ENCODE results near the gene STARD10. TPM values are rescaled to one million over a fixed set of nuclear protein-coding genes. Genes with fewer than 3 reads are reported as not detected.

The STARD10 gene
- total and polyA plus RNA-seq, 9 of the 15 experiments (the other 6 are each of a cell fraction or from before 2014, with no cell fraction given), result 0.15 to 52.9 (median 32.3) TPM

GRCh38 chr11:72821920-72822799 lies 28.3 kb upstream of the STARD10 start (continued):
- TF ChIP-seq NR3C1 (CRISPR knock-in tag; IDR thresholded peaks at IDR 0.05) (no peak), FOXP1 (CRISPR knock-in tag; IDR thresholded peaks at IDR 0.05) (no peak; the same call in 1 of the 2 replicates), MBD2 (IDR thresholded peaks at IDR 0.05; ENCODE audit: borderline replicate concordance, low read depth) (no peak), ZNF57 (CRISPR knock-in tag; IDR thresholded peaks at IDR 0.05) (0 out of 2 replicates have a peak, but pooled peaks have one; percentile 22), PTTG1 (tag; IDR thresholded peaks at IDR 0.05; ENCODE audit: low read depth) (no peak), ZBTB40 (IDR thresholded peaks at IDR 0.05) (no peak), ZBTB40 (CRISPR knock-in tag; IDR thresholded peaks at IDR 0.05) (no peak), TCF3 (CRISPR knock-in tag; IDR thresholded peaks at IDR 0.05) (peak; percentile 5; the same call in 1 of the 2 replicates), ESRRB (CRISPR knock-in tag; IDR thresholded peaks at IDR 0.05; ENCODE audit: borderline replicate concordance) (no peak), ZKSCAN8 (CRISPR knock-in tag; IDR thresholded peaks at IDR 0.05) (no peak), SP2 (IDR thresholded peaks at IDR 0.05; ENCODE audit: extremely low read depth, low read depth, low read length, poor library complexity, severe bottlenecking) (no peak), NR4A1 (CRISPR knock-in tag; IDR thresholded peaks at IDR 0.05) (no peak), NR4A1 (tag; IDR thresholded peaks at IDR 0.05) (no peak)
- TF ChIP-seq, protein P1, sequence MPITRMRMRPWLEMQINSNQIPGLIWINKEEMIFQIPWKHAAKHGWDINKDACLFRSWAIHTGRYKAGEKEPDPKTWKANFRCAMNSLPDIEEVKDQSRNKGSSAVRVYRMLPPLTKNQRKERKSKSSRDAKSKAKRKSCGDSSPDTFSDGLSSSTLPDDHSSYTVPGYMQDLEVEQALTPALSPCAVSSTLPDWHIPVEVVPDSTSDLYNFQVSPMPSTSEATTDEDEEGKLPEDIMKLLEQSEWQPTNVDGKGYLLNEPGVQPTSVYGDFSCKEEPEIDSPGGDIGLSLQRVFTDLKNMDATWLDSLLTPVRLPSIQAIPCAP (CRISPR knock-in tag; IDR thresholded peaks at IDR 0.05; ENCODE audit: borderline replicate concordance), result no peak
- TF ChIP-seq, protein P2, sequence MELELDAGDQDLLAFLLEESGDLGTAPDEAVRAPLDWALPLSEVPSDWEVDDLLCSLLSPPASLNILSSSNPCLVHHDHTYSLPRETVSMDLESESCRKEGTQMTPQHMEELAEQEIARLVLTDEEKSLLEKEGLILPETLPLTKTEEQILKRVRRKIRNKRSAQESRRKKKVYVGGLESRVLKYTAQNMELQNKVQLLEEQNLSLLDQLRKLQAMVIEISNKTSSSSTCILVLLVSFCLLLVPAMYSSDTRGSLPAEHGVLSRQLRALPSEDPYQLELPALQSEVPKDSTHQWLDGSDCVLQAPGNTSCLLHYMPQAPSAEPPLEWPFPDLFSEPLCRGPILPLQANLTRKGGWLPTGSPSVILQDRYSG (tag; conservative IDR thresholded peaks at IDR 0.05; ENCODE audit: low read depth), result no peak

Measured in K562 (cell line).